Lower lobe of right lung (tissue), 2 donors: ENCODE measurements around the gene ASTN2. TPM values are rescaled to one million over a fixed set of nuclear protein-coding genes. Genes with fewer than 3 reads are reported as not detected.

Source experiments
- ATAC-seq, 2 donors: fragments of 200-7000 bp; cut with Tn5 transposase; one replicate each; pipeline ENCODE4 v1.9.1; 2020 to 2022; ENCODE audit warnings: mild to moderate bottlenecking in 2 of 2, moderate library complexity in 2 of 2
- DNase-seq: peaks from one replicate; pipeline ENCODE4 v3.0.0-alpha.2; 2020
- H3K27ac ChIP-seq: fragments of 200-600 bp; one replicate; pipeline ENCODE4 v1.8.0; 2022
- H3K27me3 ChIP-seq: fragments of 200-600 bp; one replicate; pipeline ENCODE4 v1.8.0; 2022; ENCODE audit warnings: low read depth
- H3K36me3 ChIP-seq: fragments of 200-600 bp; one replicate; pipeline ENCODE4 v1.8.0; 2022; ENCODE audit warnings: mild to moderate bottlenecking
- H3K4me1 ChIP-seq: fragments of 200-600 bp; one replicate; pipeline ENCODE4 v1.8.0; 2022
- H3K4me3 ChIP-seq: fragments of 200-600 bp; one replicate; pipeline ENCODE4 v1.8.0; 2022; ENCODE audit warnings: mild to moderate bottlenecking
- H3K9me3 ChIP-seq: fragments of 200-600 bp; one replicate; pipeline ENCODE4 v1.8.0; 2022
- CTCF ChIP-seq: fragments of 200-600 bp; IDR thresholded peaks from one replicate; pipeline ENCODE4 v1.8.0; 2022; ENCODE audit warnings: antibody characterized with exemption, mild to moderate bottlenecking
- intact Hi-C: fragments of 100-400 bp; cut with DNase I; formaldehyde crosslinking; loops from one replicate; pipeline ENCODE4 v1.11.0; 2022
- total RNA-seq: library from RNA; stranded (reverse); fragmentation: NEBNext Ultra II Directional; extraction: Animal tissue kit (Norgen Biotek cat#: 25700); gene quantifications from one replicate; pipeline ENCODE4 v1.2.1, GENCODE V29; 2021
- donor health status: DM: no; HTN: yes; CAD: no; lungs with severe emphysema.

Gene ASTN2
- total RNA-seq, 1 donor from 2014 or later, result 4.3 TPM

DNA sequence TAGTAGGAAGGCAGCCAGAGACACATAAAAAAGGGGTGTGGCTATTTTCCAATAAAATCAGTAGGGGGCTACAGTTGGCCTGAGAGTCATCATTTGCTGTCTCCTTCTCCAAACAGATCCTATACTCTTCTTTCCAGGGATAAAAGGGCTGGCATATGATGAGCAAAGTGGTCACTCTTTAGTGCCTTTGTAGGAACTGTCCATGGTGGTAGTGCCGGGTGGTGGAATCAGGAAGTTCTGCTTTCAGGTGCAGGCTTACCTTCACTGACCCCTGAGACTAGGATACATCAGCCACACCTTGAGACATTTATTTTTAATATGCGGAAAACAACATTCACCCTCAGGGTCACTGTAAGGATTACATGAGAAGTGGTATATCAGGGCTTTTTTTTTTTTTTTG lies 80.8 kb downstream of the ASTN2 start:
- Histone ChIP-seq H3K27me3 (no peaks in the 10 kb centered on the region), H3K9me3 (no peaks in the 10 kb centered on the region), H3K27ac (no peak overlapping the region), H3K4me1 (no peaks in the 10 kb centered on the region), H3K4me3 (no peak overlapping the region), H3K36me3 (no peaks in the 10 kb centered on the region)
- ATAC-seq (no peak), DNase-seq (no peak)
- intact Hi-C loops, result no loop called here
- TF ChIP-seq CTCF, result no peak

GRCh38 chr9:117325831-117326230 lies 89.0 kb downstream of the ASTN2 start:
- no peaks in the 10 kb centered on the region for H3K27me3 ChIP-seq
- no peaks in the 10 kb centered on the region for H3K9me3 ChIP-seq
- no peaks in the 10 kb centered on the region for H3K4me1 ChIP-seq
- no peak for DNase-seq
- H3K27ac ChIP-seq, result no peak overlapping the region
- intact Hi-C loops, result no loop called here
- no peaks in the 10 kb centered on the region for H3K36me3 ChIP-seq
- no peak for ATAC-seq
- H3K4me3 ChIP-seq, result no peak overlapping the region
- TF ChIP-seq CTCF, result no peak

DNA sequence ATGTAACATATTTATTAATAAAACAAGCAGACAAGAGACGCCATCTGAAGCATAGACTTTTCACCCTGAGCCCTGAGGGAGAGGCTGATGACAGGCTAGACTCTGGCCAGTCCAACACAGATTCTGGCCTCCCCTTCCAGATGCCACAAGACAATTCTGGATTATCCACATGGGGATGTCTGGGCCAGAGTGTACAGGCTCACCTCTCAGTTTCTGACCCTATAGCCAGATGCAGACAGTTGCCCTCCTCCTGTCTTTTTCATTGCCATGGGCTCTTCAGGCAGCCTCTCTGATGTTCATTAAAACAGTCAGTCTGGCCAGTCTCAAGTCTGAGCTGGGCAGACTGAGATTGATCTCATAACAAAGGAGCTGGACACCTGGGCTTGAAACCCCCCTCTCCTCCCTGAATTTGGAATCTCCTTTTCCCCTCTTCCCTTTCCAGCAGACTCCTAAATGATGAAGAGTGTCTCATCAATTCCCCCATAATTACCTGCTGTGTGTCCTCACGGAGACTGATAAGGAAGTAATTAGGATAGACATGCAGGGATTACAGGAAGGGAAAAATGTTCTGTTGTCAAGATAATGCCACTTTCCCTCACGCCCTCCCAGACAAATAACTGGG lies 89.6 kb downstream of the ASTN2 start:
- H3K27ac ChIP-seq, result no peak overlapping the region
- no peaks in the 10 kb centered on the region for H3K27me3 ChIP-seq
- intact Hi-C loops, result no loop called here

GRCh38 chr9:117323390-117323789 lies 91.5 kb downstream of the ASTN2 start:
- no peak overlapping the region for H3K4me3 ChIP-seq
- no peak for DNase-seq
- H3K27me3 ChIP-seq, result no peaks in the 10 kb centered on the region
- no peak for ATAC-seq
- H3K4me1 ChIP-seq, result no peaks in the 10 kb centered on the region
- H3K9me3 ChIP-seq, result no peaks in the 10 kb centered on the region
- H3K27ac ChIP-seq, result no peak overlapping the region
- no peak for TF ChIP-seq CTCF
- intact Hi-C loops, result no loop called here
- H3K36me3 ChIP-seq, result no peaks in the 10 kb centered on the region

More for the DNA sequence above, 89.6 kb downstream of the ASTN2 start:
- Histone ChIP-seq H3K36me3 (no peaks in the 10 kb centered on the region), H3K9me3 (no peaks in the 10 kb centered on the region), H3K4me3 (no peak overlapping the region), H3K4me1 (no peaks in the 10 kb centered on the region)
- no peak for TF ChIP-seq CTCF
- ATAC-seq, result no peak
- no peak for DNase-seq

DNA sequence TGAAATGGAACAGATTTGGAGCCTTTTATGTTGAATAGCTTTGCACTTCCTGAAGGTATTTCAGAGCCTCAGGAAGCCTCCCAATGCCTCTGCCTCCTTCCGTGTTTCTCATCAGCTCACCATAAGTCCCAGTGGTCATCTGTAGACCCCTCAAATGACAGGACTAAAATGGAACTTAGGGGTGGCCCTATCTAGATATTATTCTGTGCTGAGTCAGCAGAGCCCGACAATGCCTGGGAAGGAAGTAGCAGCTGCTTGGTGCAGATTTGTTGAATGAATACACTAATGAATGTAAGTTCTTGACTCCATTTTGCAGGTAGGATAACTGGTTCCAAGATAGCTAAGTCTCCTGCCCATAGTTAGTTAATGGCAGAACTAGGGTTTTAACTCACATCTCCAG lies 97.7 kb downstream of the ASTN2 start:
- intact Hi-C loops, result no loop called here
- ATAC-seq, result no peak
- no peak for TF ChIP-seq CTCF
- Histone ChIP-seq H3K27me3 (no peaks in the 10 kb centered on the region), H3K27ac (no peak overlapping the region), H3K4me1 (no peaks in the 10 kb centered on the region), H3K9me3 (no peaks in the 10 kb centered on the region), H3K36me3 (no peaks in the 10 kb centered on the region), H3K4me3 (no peak overlapping the region)
- DNase-seq, result no peak
